ENCODE measurements around the gene MMEL1.
"Not testable (repeated sequence)": the region's sequence is repeated elsewhere in the genome, so short reads cannot be mapped to it uniquely, and the experiment has no call there.

MMEL1 gene, protein sequence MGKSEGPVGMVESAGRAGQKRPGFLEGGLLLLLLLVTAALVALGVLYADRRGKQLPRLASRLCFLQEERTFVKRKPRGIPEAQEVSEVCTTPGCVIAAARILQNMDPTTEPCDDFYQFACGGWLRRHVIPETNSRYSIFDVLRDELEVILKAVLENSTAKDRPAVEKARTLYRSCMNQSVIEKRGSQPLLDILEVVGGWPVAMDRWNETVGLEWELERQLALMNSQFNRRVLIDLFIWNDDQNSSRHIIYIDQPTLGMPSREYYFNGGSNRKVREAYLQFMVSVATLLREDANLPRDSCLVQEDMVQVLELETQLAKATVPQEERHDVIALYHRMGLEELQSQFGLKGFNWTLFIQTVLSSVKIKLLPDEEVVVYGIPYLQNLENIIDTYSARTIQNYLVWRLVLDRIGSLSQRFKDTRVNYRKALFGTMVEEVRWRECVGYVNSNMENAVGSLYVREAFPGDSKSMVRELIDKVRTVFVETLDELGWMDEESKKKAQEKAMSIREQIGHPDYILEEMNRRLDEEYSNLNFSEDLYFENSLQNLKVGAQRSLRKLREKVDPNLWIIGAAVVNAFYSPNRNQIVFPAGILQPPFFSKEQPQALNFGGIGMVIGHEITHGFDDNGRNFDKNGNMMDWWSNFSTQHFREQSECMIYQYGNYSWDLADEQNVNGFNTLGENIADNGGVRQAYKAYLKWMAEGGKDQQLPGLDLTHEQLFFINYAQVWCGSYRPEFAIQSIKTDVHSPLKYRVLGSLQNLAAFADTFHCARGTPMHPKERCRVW

DNA sequence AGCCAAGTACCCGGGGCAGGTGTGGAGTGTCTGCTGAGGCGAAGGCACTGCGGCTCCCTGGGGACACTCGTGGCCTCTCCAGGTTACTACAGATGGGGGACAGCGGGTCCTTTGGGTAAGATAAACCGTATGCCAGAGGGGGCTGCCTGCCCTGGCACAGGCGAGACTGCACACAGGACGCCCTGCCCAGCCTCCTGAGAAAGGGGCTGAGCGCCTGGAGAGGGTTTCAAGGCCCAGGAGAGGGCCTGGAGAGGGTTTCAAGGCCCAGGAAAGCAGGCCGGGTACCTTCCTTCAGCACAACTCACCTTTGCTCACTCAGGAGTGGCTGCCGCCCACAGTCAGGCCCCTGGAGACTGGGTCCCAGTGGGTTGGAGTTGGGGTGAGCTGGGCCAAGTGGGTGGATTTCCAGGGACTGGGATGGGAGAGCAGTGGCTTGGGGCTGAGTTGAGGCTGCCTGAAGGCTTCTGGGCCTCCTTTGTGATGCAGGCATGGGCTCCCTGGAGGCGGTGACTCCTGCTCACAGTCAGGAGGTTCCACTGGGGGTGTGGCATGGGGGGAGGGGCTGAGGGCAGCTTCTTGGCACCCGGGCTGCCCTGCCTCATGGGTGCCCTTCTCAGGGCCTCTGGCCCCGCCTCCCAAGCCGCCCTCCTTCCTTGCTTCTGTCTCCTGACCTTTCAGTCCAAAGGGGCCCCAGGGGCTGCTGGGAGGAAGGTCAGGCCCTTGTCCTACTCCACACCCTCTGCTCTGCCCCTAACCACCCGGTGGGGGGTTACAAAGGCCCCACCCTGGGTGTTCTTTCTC, at the start of gene MMEL1:
Gene MMEL1, minus strand, starts transcription at position 456 of the 801 bp plus-strand sequence. CDS start 3,532 bp downstream, outside the sequence.
- Histone ChIP-seq H3K9ac (no peak within 1 kb of the TSS), H3K27ac (no peak within 1 kb of the TSS), H3K4me3 (IDR thresholded peaks at IDR 0.05; ENCODE audit: insufficient read depth, low read depth, low read length) (no peak within 1 kb of the TSS), H3K36me3 (ENCODE audit: insufficient read depth) (no peaks in the 10 kb centered on the region), H3K4me1 (ENCODE audit: low read depth, poor library complexity, severe bottlenecking) (no peaks in the 10 kb centered on the region), H4K20me1 (ENCODE audit: insufficient read depth) (no peaks in the 10 kb centered on the region), H2AFZ (ENCODE audit: low read depth) (no peak within 1 kb of the TSS), H3K4me2 (no peak within 1 kb of the TSS), H3K27me3 (ENCODE audit: insufficient read depth, low read depth) (peaks cover 26% of the 10 kb centered on the region; the same call in 1 of the 2 replicates), H3K79me2 (ENCODE audit: insufficient read depth, low read depth) (no peaks in the 10 kb centered on the region)
- TF ChIP-seq, protein P1, sequence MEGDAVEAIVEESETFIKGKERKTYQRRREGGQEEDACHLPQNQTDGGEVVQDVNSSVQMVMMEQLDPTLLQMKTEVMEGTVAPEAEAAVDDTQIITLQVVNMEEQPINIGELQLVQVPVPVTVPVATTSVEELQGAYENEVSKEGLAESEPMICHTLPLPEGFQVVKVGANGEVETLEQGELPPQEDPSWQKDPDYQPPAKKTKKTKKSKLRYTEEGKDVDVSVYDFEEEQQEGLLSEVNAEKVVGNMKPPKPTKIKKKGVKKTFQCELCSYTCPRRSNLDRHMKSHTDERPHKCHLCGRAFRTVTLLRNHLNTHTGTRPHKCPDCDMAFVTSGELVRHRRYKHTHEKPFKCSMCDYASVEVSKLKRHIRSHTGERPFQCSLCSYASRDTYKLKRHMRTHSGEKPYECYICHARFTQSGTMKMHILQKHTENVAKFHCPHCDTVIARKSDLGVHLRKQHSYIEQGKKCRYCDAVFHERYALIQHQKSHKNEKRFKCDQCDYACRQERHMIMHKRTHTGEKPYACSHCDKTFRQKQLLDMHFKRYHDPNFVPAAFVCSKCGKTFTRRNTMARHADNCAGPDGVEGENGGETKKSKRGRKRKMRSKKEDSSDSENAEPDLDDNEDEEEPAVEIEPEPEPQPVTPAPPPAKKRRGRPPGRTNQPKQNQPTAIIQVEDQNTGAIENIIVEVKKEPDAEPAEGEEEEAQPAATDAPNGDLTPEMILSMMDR (conservative IDR thresholded peaks at IDR 0.05; ENCODE audit: low read depth, low read length) = no peak

DNA sequence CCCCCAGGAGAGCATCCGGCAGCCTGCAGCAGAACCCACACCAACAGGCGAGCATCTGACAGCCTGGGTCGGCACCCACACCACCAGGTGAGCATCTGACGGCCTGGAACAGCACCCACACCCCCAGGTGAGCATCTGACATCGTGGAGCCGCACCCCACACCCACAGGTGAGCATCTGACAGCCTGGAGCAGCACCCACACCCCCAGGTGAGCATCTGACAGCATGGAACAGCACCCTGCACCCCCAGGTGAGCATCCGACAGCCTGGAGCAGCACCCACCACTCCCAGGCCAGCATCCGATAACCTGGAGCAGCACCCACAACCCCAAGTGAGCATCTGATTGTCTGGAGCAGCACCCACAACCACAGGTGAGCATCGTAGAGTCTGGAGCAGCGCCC, 43.9 kb upstream of the MMEL1 start:
- not testable (repeated sequence) for H3K27me3 ChIP-seq (ENCODE audit: insufficient read depth, low read depth); H4K20me1 ChIP-seq (ENCODE audit: insufficient read depth)

DNA sequence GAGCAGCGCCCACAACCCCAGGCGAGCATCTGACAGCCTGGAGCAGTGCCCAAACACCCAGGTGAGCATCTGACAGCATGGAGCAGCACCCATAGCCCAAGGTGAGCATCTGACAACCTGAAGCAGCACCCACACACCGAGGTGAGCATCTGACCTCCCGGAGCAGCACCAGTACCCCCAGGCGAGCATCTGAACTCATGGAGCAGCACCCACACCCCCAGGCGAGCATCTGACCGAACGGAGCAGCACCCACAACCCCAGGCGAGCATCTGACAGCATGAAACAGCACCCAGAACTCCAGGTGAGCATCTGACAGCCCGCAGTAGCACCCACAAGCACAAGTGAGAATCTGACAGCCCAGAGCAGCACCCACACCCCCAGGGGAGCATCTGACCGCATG, 38.8 kb upstream of the MMEL1 start:
- not testable (repeated sequence) for H3K9ac ChIP-seq; H3K27ac ChIP-seq; H4K20me1 ChIP-seq (ENCODE audit: insufficient read depth); H3K27me3 ChIP-seq (ENCODE audit: insufficient read depth, low read depth); H3K36me3 ChIP-seq (ENCODE audit: insufficient read depth); H3K4me3 ChIP-seq (IDR thresholded peaks at IDR 0.05; ENCODE audit: insufficient read depth, low read depth, low read length); H3K4me2 ChIP-seq; H3K79me2 ChIP-seq (ENCODE audit: insufficient read depth, low read depth); H2AFZ ChIP-seq (ENCODE audit: low read depth); H3K4me1 ChIP-seq (ENCODE audit: low read depth, poor library complexity, severe bottlenecking)

More for the DNA sequence above, 43.9 kb upstream of the MMEL1 start:
- not testable (repeated sequence) for H2AFZ ChIP-seq (ENCODE audit: low read depth); H3K4me1 ChIP-seq (ENCODE audit: low read depth, poor library complexity, severe bottlenecking); H3K4me3 ChIP-seq (IDR thresholded peaks at IDR 0.05; ENCODE audit: insufficient read depth, low read depth, low read length); H3K79me2 ChIP-seq (ENCODE audit: insufficient read depth, low read depth); H3K36me3 ChIP-seq (ENCODE audit: insufficient read depth); H3K4me2 ChIP-seq; H3K27ac ChIP-seq; H3K9ac ChIP-seq

DNA sequence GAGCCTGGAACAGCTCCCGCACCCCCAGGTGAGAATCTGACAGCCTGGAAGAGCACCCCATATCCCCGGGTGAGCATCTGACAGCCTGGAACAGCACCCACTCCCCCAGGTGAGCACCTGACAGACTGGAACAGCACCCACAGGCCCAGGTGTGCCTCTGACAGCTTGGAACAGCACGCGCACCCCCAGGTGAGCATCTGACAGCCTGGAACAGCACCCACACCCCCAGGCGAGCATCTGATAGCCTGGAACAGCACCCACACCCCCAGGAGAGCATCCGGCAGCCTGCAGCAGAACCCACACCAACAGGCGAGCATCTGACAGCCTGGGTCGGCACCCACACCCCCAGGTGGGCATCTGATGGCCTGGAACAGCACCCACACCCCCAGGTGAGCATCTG, 27.0 kb upstream of the MMEL1 start:
- not testable (repeated sequence) for H2AFZ ChIP-seq (ENCODE audit: low read depth); H3K4me2 ChIP-seq; H4K20me1 ChIP-seq (ENCODE audit: insufficient read depth); H3K4me3 ChIP-seq (IDR thresholded peaks at IDR 0.05; ENCODE audit: insufficient read depth, low read depth, low read length); H3K27ac ChIP-seq; H3K4me1 ChIP-seq (ENCODE audit: low read depth, poor library complexity, severe bottlenecking); H3K79me2 ChIP-seq (ENCODE audit: insufficient read depth, low read depth); H3K9ac ChIP-seq; H3K27me3 ChIP-seq (ENCODE audit: insufficient read depth, low read depth); H3K36me3 ChIP-seq (ENCODE audit: insufficient read depth)

DNA sequence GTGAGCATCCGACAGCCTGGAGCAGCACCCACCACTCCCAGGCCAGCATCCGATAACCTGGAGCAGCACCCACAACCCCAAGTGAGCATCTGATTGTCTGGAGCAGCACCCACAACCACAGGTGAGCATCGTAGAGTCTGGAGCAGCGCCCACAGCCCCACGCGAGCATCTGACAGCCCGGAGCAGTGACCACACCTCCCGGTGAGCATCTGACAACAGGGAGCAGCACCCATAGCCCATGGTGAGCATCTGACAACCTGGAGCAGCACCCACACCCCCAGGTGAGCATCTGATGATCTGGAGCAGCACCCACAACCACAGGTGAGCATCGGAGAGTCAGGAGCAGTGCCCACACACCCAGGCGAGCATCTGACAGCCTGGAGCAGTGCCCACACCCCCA, 25.1 kb upstream of the MMEL1 start:
- H3K36me3 ChIP-seq (ENCODE audit: insufficient read depth); H3K27me3 ChIP-seq (ENCODE audit: insufficient read depth, low read depth); H3K27ac ChIP-seq; H3K79me2 ChIP-seq (ENCODE audit: insufficient read depth, low read depth); H3K4me1 ChIP-seq (ENCODE audit: low read depth, poor library complexity, severe bottlenecking); H4K20me1 ChIP-seq (ENCODE audit: insufficient read depth); H3K9ac ChIP-seq; H3K4me3 ChIP-seq (IDR thresholded peaks at IDR 0.05; ENCODE audit: insufficient read depth, low read depth, low read length); H3K4me2 ChIP-seq; H2AFZ ChIP-seq (ENCODE audit: low read depth): not testable (repeated sequence)

DNA sequence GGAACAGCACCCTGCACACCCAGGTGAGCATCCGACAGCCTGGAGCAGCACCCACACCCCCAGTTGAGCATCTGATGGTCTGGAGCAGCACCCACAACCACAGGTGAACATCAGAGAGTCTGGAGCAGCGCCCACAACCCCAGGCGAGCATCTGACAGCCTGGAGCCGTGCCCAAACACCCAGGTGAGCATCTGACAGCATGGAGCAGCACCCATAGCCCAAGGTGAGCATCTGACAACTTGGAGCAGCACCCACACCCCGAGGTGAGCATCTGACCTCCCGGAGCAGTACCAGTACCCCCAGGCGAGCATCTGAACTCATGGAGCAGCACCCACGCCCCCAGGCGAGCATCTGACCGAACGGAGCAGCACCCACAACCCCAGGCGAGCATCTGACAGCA, 24.3 kb upstream of the MMEL1 start:
- not testable (repeated sequence) for H4K20me1 ChIP-seq (ENCODE audit: insufficient read depth); H3K4me3 ChIP-seq (IDR thresholded peaks at IDR 0.05; ENCODE audit: insufficient read depth, low read depth, low read length); H3K27me3 ChIP-seq (ENCODE audit: insufficient read depth, low read depth); H3K36me3 ChIP-seq (ENCODE audit: insufficient read depth); H3K4me2 ChIP-seq; H3K4me1 ChIP-seq (ENCODE audit: low read depth, poor library complexity, severe bottlenecking); H3K79me2 ChIP-seq (ENCODE audit: insufficient read depth, low read depth); H3K9ac ChIP-seq; H3K27ac ChIP-seq; H2AFZ ChIP-seq (ENCODE audit: low read depth)

DNA sequence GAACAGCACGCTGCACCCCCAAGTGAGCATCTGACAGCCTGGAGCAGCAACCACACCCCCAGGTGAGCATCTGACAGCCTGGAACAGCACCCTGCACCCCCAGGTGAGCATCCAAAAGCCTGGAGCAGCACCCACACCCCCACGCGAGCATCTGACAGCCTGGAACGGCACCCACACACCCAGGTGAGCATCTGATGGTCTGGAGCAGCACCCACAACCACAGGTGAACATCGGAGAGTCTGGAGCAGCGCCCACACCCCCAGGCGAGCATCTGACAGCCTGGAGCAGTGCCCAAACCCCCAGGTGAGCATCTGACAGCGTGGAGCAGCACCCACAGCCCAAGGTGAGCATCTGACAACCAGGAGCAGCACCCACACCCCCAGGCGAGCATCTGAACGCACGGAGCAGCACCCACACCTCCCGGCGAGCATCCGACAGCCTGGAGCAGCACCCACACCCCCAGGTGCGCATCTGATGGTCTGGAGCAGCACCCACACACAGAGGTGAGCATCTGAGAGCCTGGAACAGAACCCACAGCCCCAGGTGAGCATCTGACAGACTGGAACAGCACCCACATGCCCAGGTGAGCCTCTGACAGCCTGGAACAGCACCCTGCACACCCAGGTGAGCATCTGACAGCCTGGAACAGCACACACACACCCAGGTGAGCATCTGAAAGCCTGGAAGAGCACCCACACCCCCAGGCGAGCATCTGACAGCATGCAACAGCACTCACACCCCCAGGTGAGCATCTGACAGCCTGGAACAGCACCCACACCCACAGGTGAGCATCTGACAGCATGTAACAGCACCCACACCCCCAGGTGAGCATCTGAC, 23.0 kb upstream of the MMEL1 start:
- not testable (repeated sequence) for H3K27ac ChIP-seq; H3K4me3 ChIP-seq (IDR thresholded peaks at IDR 0.05; ENCODE audit: insufficient read depth, low read depth, low read length); H4K20me1 ChIP-seq (ENCODE audit: insufficient read depth); H2AFZ ChIP-seq (ENCODE audit: low read depth); H3K4me1 ChIP-seq (ENCODE audit: low read depth, poor library complexity, severe bottlenecking); H3K9ac ChIP-seq; H3K27me3 ChIP-seq (ENCODE audit: insufficient read depth, low read depth); H3K79me2 ChIP-seq (ENCODE audit: insufficient read depth, low read depth); H3K4me2 ChIP-seq; H3K36me3 ChIP-seq (ENCODE audit: insufficient read depth)

DNA sequence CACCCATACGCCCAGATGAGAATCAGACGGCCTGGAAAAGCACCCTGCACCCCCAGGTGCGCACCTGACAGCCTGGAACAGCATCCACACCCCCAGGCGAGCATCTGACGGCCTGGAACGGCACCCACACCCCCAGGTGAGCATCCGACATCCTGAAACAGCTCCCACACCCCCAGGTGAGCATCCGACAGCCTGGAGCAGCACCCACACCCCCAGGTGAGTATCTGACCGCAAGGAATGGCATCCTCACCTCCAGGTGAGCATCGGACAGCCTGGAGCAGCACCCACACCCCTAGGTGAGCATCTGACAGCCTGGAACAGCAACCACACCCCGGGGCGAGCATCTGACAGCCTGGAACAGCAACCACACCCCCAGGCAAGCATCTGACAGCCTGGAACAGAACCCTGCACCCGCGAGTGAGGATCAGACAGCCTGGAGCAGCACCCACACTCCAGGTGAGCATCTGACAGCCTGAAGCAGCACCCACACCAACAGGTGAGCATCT, 21.7 kb upstream of the MMEL1 start:
- H3K27me3 ChIP-seq (ENCODE audit: insufficient read depth, low read depth); H3K4me2 ChIP-seq; H3K4me3 ChIP-seq (IDR thresholded peaks at IDR 0.05; ENCODE audit: insufficient read depth, low read depth, low read length); H3K27ac ChIP-seq; H3K9ac ChIP-seq; H3K36me3 ChIP-seq (ENCODE audit: insufficient read depth); H2AFZ ChIP-seq (ENCODE audit: low read depth); H3K79me2 ChIP-seq (ENCODE audit: insufficient read depth, low read depth); H3K4me1 ChIP-seq (ENCODE audit: low read depth, poor library complexity, severe bottlenecking); H4K20me1 ChIP-seq (ENCODE audit: insufficient read depth): not testable (repeated sequence)
